ENCODE data around the gene RABL2B.

RABL2B gene

GRCh38 chr22:50722048-50722701 lies 61.3 kb downstream of the RABL2B start:
- DNase-seq: no peak

- DNase-seq: no peak
Observed at GRCh38 chr22:50721257-50721844, 62.1 kb downstream of the RABL2B start.

- no peak for DNase-seq
Observed at GRCh38 chr22:50720301-50721256, 62.9 kb downstream of the RABL2B start.

- DNase-seq: no peak
Observed at GRCh38 chr22:50719814-50720300, 63.6 kb downstream of the RABL2B start.

- DNase-seq: no peak
Observed at GRCh38 chr22:50718352-50718709, 65.1 kb downstream of the RABL2B start.

- no peak for DNase-seq
Observed at GRCh38 chr22:50717709-50718351, 65.6 kb downstream of the RABL2B start.
